Coronary artery (tissue), 2 donors: ENCODE measurements around the gene KAZN.

Experiments
- DNase-seq: peaks from one replicate; pipeline ENCODE4 v3.0.0-alpha.2; 2017; ENCODE audit warnings: low spot score
- H3K27ac ChIP-seq, 2 donors: fragments of 200-600 bp; sonication (generic); one replicate each; pipeline ENCODE4 v1.5.1; 2016 to 2019
- H3K4me3 ChIP-seq: fragments of 200-600 bp; sonication (generic); 2 replicates; pipeline ENCODE4 v1.5.1; 2016; ENCODE audit warnings: mild to moderate bottlenecking, moderate library complexity
- TF ChIP-seq, protein P1 (sequence below): fragments of 200-600 bp; sonication (generic); IDR thresholded peaks from one replicate; pipeline ENCODE4 v1.5.1; 2019; ENCODE audit warnings: antibody characterized with exemption

Gene KAZN

GRCh38 chr1:15055736-15056415, 457.4 kb downstream of the KAZN start:
- TF ChIP-seq, protein P1, sequence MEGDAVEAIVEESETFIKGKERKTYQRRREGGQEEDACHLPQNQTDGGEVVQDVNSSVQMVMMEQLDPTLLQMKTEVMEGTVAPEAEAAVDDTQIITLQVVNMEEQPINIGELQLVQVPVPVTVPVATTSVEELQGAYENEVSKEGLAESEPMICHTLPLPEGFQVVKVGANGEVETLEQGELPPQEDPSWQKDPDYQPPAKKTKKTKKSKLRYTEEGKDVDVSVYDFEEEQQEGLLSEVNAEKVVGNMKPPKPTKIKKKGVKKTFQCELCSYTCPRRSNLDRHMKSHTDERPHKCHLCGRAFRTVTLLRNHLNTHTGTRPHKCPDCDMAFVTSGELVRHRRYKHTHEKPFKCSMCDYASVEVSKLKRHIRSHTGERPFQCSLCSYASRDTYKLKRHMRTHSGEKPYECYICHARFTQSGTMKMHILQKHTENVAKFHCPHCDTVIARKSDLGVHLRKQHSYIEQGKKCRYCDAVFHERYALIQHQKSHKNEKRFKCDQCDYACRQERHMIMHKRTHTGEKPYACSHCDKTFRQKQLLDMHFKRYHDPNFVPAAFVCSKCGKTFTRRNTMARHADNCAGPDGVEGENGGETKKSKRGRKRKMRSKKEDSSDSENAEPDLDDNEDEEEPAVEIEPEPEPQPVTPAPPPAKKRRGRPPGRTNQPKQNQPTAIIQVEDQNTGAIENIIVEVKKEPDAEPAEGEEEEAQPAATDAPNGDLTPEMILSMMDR, result no peak
- Histone ChIP-seq H3K27ac (no peak overlapping the region), H3K4me3 (no peak overlapping the region)
- no peak for DNase-seq

DNA sequence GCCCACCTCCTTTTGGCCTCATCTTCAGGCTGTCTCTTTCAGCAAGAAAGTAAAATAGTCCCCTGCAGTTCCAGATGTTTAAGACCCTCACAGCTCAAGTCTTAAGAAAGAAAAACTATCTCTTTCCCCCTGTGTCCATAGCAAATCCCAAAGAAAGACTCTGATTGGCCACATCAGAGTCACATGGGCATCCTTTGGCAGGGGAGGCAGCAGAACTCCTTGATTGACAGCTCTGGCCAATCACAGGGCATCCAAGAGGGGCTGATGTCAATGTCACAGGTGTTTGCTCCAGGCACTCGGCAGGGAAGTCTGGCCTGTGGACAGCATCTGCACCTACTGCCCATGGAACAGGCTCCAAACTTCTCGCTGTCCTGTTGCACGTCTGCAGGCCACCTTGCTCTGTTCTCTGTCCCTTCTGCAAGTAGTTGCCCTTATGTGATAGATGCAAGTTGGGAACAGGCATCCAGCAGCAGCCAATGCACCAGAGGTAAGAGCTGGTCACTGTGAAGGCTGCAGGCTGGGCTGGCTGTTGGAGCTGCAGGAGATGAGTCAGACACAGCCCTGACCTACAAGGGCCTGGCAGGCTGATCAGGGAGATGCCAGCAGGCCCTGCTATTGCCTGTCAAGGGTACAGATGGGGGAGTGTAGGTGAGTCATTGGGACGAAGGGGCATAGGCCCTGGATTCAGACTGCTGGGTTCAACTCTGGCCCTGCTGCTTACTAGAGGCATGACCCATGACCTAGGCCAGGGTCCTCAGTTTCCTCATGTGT, 458.2 kb downstream of the KAZN start:
- TF ChIP-seq, protein P1, result no peak
- no peak for DNase-seq
- Histone ChIP-seq H3K27ac (no peak overlapping the region), H3K4me3 (no peak overlapping the region)

- DNase-seq, result no peak
- Histone ChIP-seq H3K27ac (no peak overlapping the region), H3K4me3 (no peak overlapping the region)
- TF ChIP-seq, protein P1, result no peak
These were observed 459.3 kb downstream of the KAZN start for GRCh38 chr1:15057834-15058233.

GRCh38 chr1:15058261-15058660, 459.8 kb downstream of the KAZN start:
- Histone ChIP-seq H3K4me3 (no peak overlapping the region), H3K27ac (no peak overlapping the region)
- TF ChIP-seq, protein P1, result no peak
- DNase-seq, result no peak

GRCh38 chr1:15060104-15060503, 461.6 kb downstream of the KAZN start:
- TF ChIP-seq, protein P1, result no peak
- Histone ChIP-seq H3K4me3 (no peak overlapping the region), H3K27ac (no peak overlapping the region)
- DNase-seq, result no peak

DNA sequence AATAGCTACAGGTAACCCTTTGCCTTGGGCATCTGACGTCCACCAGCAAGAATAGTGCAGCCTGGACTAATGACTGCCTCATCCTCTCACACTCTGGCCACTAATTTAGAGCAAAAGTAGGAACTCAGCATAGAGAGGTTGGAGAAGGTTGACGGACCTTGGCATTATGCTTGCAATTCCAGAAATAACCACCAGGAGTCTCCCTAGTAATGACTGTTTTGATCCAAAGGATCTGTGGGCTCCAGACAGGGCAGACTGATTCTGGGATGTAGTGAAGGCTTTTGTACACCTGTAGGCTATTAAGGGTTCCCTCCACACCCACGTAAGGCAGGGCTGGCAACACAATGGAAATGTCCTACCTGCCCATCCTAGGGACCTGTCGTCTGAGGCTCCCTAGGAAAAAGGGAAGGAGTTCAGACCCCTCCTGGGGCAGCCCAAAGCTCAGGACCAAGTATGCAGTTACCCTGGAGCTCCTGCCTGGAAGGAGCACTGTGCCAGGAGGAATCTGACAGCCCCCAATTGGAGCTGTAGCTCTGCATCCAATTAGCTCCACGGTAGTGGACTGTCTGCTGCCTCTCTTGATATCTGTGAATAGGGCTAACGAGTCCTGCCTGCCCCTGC, 464.1 kb downstream of the KAZN start:
- DNase-seq, result no peak
- TF ChIP-seq, protein P1, result no peak
- Histone ChIP-seq H3K4me3 (no peak overlapping the region), H3K27ac (no peak overlapping the region)
